ENCODE results near the gene FAM184B. TPM values are rescaled to one million over a fixed set of nuclear protein-coding genes. Genes with fewer than 3 reads are reported as not detected.
"Not testable (repeated sequence)": the region's sequence is repeated elsewhere in the genome, so short reads cannot be mapped to it uniquely, and the experiment has no call there.

Gene FAM184B
- total RNA-seq, 1 donor from 2014 or later = not detected

DNA sequence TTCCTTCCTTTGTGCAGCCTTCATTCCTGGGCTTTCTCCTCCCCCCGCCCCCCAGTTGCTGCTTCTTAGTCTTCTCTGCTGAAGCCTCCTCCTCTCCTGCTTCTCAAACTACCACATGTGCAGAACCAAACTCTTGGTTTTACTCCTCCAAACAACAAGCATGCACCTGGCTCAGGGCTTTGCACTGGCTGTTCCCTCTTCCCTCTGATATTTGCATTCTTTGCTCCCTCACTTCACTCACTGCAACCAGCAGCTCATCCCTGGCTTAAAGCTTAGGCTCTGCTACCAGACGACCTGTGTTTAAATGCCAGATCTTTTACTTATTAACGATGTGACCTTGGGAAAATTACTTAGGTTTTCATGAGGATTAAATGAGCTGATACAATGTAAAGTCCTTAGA, 115.6 kb downstream of the FAM184B start:
- DNase-seq (ENCODE audit: low spot score in 2 of 2) = no peak
- Histone ChIP-seq H3K27me3 (no peaks in the 10 kb centered on the region), H3K36me3 (no peaks in the 10 kb centered on the region), H3K27ac (no peak overlapping the region), H3K4me1 (no peaks in the 10 kb centered on the region), H3K9me3 (no peaks in the 10 kb centered on the region), H3K4me3 (no peak overlapping the region)
- TF ChIP-seq, protein P1, sequence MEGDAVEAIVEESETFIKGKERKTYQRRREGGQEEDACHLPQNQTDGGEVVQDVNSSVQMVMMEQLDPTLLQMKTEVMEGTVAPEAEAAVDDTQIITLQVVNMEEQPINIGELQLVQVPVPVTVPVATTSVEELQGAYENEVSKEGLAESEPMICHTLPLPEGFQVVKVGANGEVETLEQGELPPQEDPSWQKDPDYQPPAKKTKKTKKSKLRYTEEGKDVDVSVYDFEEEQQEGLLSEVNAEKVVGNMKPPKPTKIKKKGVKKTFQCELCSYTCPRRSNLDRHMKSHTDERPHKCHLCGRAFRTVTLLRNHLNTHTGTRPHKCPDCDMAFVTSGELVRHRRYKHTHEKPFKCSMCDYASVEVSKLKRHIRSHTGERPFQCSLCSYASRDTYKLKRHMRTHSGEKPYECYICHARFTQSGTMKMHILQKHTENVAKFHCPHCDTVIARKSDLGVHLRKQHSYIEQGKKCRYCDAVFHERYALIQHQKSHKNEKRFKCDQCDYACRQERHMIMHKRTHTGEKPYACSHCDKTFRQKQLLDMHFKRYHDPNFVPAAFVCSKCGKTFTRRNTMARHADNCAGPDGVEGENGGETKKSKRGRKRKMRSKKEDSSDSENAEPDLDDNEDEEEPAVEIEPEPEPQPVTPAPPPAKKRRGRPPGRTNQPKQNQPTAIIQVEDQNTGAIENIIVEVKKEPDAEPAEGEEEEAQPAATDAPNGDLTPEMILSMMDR (IDR thresholded peaks at IDR 0.05) = no peak
- intact Hi-C loops (cut with DNase I) = no loop called here

DNA sequence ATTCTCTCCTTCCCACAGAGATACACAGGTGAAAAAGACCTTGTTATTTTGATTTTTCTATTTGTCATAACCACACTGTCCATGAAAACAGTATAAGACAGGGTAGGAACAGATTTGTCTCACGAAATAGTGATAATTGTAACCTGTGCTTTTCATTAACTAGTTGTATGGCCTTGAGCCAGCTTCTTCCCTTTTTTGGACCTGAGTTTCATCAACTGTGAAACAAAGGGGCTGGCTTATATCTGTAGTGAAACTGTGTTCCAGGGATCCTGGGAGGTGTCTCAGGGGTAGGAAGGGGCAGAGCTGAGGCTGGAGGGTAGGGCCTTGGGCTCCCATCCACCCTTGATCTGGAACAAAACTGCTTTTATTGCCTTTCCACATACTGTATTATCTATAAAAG, 116.1 kb downstream of the FAM184B start:
- Histone ChIP-seq H3K4me3 (no peak overlapping the region), H3K27me3 (no peaks in the 10 kb centered on the region), H3K9me3 (no peaks in the 10 kb centered on the region), H3K4me1 (no peaks in the 10 kb centered on the region), H3K27ac (no peak overlapping the region), H3K36me3 (no peaks in the 10 kb centered on the region)
- no peak for DNase-seq (ENCODE audit: low spot score in 2 of 2)
- TF ChIP-seq, protein P1 (IDR thresholded peaks at IDR 0.05) = no peak
- intact Hi-C loops (cut with DNase I) = no loop called here

DNA sequence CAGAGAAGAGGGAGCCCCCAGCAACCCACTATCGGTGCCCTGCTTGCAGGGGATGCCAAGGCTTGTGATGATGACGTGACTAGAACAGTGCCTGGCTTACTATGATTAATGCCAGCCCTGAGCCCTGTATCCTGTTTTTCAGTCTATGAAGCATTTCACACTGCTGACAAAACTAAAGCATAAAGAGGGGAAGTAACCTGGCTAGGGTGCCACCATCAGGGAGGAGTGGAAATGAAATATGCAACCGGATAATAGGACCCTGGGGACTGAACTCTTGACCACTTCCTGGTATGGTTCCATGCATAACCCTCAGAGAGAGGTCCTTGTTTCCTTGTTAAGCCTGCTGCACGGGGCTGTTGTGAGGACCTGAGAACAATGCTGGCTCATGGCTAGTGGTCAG, 116.7 kb downstream of the FAM184B start:
- no peaks in the 10 kb centered on the region for H3K4me1 ChIP-seq
- H3K4me3 ChIP-seq = no peak overlapping the region
- intact Hi-C loops (cut with DNase I) = no loop called here
- no peaks in the 10 kb centered on the region for H3K27me3 ChIP-seq
- H3K27ac ChIP-seq = no peak overlapping the region
- no peak for DNase-seq (ENCODE audit: low spot score in 2 of 2)
- no peaks in the 10 kb centered on the region for H3K36me3 ChIP-seq
- H3K9me3 ChIP-seq = no peaks in the 10 kb centered on the region
- TF ChIP-seq, protein P1 (IDR thresholded peaks at IDR 0.05) = no peak

DNA sequence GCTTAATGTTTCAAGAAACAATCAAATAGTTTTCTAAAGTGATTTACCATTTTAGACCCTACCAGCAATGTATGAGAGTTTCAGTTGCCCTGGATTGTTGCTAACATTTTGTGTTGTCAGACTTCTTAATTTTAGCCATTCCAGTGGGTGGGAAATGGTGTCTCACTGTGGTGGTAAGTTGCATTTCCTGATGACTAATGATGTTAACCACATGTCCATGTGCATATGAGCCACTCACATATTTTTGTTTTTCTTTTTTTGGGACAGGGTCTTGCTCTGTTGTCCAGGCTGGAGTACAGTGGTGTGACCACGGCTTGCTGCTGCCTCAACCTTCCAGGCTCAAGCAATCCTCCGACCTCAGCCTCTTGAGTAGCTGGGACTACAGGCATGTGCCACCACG, 118.7 kb downstream of the FAM184B start:
- intact Hi-C loops (cut with DNase I) = no loop called here
- H3K9me3 ChIP-seq = no peaks in the 10 kb centered on the region
- no peak overlapping the region for H3K4me3 ChIP-seq
- DNase-seq (ENCODE audit: low spot score in 2 of 2) = no peak
- H3K27me3 ChIP-seq = no peaks in the 10 kb centered on the region
- TF ChIP-seq, protein P1 (IDR thresholded peaks at IDR 0.05) = no peak
- H3K27ac ChIP-seq = no peak overlapping the region
- H3K4me1 ChIP-seq = no peaks in the 10 kb centered on the region
- H3K36me3 ChIP-seq = no peaks in the 10 kb centered on the region

DNA sequence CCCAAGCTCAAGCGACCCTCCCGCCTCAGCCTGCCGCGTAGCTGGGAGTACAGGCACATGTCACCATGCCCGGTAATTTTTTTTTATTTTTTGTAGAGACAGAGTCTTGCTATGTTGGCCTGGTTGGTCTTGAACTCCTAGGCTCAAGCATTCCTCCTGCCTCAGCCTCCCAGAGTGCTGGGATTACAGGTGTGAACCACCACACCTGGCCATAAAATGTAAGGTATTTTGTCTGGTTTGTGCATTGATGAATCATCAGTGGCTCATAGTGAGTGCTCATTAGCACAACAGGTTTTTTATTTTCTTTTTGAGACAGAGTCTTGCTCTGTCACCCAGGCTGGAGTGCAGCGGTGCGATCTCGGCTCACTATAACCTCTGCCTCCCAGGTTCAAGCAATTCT, 122.2 kb downstream of the FAM184B start:
- H3K27me3 ChIP-seq; H3K4me1 ChIP-seq; DNase-seq (ENCODE audit: low spot score in 2 of 2); H3K4me3 ChIP-seq; H3K9me3 ChIP-seq; H3K27ac ChIP-seq; intact Hi-C loops (cut with DNase I); H3K36me3 ChIP-seq: not testable (repeated sequence)

DNA sequence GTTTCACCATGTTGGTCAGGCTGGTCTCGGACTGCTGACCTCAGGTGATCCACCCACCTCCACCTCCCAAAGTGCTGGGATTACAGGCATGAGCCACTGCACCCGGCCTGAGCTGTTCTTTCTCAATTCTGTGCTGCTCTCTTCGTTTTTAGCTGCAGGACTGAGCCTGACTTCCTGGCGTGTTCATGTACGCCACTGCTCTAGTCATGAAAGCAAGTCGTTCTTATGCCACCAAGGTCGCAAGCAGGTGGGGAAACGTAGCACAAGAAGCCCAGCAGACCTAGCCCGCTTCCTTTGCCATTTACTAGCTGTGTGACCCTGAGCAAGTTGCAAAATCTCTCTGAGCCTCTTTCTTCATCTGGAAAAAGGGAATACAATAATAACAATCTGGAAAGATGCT, 123.6 kb downstream of the FAM184B start:
- TF ChIP-seq, protein P1 (IDR thresholded peaks at IDR 0.05) = no peak
- H3K4me1 ChIP-seq = no peaks in the 10 kb centered on the region
- no peak overlapping the region for H3K4me3 ChIP-seq
- intact Hi-C loops (cut with DNase I) = no loop called here
- H3K9me3 ChIP-seq = no peaks in the 10 kb centered on the region
- H3K36me3 ChIP-seq = no peaks in the 10 kb centered on the region
- H3K27me3 ChIP-seq = no peaks in the 10 kb centered on the region
- DNase-seq (ENCODE audit: low spot score in 2 of 2) = no peak
- H3K27ac ChIP-seq = no peak overlapping the region

Data from ascending aorta (tissue), 2 donors.